HG03095 (cell line): ENCODE measurements around the gene LRRC46.

ENCODE experiments used
- ATAC-seq: cut with Tn5 transposase; IDR thresholded peaks from one replicate; pipeline ENCODE4 v1.9.1; 2021; ENCODE audit warnings: moderate library complexity; ENCODE audit not compliant: unreplicated experiment

LRRC46 gene

DNA sequence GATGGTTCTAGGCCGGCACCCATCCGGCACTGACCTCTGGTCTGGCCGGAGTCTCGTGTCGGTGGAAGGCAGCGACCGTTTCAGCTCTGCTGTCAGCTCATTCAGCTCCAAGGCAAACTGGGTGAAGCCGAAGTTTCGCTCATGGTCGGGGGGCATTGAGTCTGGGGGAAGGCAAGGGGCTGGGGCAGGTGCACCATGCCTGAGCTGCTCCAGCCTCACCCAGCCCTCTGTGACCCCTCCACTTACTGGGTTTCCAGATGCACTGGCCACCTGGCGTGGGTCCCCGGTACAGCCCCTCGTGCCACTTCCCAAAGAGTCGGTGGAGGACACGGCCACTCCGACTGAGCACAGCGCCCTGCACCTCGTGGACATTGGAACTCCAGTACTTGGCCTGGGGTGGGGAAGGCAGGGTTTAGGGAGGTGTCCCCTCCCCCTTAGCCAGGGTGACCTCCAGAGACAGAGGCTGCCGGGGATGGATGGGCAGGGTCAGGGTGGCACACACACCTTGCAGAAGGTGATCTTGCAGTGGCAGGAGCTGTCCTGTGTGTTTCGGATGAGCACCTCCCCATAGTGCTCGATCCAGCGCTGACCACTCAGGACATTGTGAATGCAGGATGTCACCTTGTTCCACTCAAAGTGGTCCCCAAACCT is 22.5 kb upstream of the LRRC46 start:
- ATAC-seq, result no peak

DNA sequence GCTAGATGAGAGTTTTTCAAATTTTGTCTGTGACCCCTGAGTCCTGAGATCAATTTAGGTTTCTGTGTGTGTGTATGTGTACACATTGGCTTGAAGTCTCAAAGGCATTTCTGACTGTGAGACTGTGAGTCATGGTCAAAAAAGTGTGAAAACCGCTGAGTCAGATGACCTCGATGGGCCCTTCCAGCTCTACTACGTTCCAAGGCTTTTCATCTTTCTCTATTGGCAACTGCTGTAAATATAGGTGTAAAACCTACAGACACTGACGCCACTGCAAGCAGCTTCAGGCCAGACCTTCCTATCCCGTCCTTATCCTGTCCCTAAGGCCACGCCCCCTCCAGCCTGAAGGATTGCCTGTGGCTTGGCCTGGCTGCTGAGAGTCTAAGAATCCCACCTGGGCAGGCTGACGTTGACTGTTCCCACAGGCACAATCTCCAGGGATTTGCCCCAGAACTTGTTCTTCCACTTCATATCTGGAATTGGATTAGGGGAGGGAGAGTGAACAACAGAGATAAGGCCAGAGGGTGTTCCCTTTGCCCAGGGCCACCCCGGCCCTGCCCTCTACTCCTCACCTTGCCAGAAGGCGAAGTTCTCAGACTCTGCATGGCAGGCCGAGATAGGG is 21.2 kb upstream of the LRRC46 start:
- no peak for ATAC-seq

GRCh38 chr17:47810901-47811635 is 20.4 kb upstream of the LRRC46 start:
- ATAC-seq, result no peak

DNA sequence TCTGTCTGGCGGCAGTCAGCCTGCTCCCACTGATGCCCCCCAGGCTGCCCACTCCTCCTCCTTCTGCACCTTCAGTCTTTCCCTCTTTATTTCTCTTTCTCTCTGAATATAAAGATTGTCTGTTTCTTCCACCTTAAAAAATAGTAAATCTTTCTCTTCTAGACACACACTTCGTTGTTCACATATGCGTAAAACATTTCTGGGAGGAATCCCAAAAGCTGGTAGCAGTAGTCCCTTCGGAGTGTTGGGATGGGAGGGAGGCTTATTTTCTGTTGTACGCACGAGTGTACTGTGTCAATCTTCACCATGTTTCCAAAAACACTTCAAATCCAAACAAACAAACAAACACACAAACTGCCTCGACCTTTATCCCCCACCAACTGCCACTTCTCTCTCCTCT is 19.8 kb upstream of the LRRC46 start:
- ATAC-seq, result no peak

DNA sequence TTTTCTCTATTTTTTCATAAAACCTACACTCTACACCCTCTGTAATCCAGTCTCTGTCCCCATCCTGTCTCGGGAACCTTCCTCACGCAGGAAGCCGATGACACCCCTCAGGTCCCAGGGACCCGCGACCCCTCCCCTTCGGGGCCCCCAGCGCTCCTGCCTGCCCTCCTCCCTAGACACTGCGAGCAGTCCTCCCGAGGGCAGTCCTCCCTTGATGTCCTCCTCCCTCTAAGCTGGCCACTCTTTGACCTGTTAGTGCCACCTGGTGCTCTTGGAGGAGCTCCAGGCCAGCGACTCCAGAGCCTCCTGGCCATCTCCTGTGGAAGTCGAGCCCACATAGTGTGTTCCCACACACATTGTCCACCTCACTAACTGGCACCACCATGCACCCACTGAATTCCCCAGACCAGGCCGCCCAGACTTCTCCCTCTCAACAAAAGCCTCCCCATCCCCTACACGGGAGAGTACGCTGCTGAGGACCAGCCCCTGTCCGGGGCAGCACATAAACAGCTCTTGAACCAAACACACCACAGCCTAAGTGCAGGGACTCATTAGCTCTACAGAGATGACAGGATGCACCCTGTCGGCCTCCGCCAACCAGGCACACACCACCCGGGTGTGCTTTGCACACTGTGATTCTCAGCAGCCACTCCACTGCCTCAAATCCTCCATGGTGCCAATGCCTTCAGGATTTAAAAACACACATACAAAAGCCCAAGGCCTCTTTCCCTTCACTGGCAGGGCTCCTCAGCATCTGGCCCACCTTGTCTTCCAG is 19.1 kb upstream of the LRRC46 start:
- no peak for ATAC-seq

DNA sequence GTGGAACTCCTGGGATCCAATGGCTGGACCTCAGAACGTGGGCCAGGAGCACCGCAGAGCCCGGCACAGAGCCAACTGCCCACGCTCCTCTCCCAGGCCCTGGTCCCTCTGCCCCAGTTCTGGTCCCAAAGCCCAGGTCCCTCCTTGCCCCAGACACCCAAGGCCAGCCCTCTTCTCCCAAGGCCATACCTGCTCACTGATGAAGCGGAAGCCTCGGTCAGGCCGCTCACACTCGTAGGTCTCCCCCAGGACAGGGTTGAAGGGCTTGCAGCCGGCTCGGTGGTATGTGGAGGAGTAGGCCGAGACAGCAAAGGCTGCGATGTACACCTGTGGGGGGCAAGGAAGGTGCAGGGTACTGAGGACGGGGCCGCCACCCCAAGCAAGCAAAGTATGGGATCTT is 18.4 kb upstream of the LRRC46 start:
- ATAC-seq, result no peak

GRCh38 chr17:47813512-47814031 is 17.9 kb upstream of the LRRC46 start:
- ATAC-seq, result no peak

GRCh38 chr17:47815106-47815918 is 16.2 kb upstream of the LRRC46 start:
- ATAC-seq, result no peak

- ATAC-seq, result no peak
Measured at GRCh38 chr17:47816111-47816735, 15.2 kb upstream of the LRRC46 start.

DNA sequence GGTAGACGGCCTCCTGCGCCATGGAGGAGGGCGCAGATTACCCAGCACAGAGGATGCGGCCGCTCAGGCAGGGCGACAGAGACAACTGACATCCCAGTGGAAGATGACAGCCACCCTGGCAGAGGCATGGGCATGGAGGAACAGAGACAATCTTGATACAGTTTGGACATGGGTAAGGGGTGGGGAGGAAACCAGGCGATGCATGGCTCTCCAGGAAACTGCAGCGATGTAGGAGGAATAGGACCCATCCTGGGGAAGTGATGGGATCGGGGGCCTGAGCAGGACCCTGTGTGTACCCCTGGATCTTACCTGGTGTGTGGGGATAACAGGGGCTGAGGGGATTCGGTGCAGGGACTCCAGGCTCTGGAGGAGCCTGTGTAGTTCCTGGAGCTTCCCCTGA is 14.5 kb upstream of the LRRC46 start:
- no peak for ATAC-seq

DNA sequence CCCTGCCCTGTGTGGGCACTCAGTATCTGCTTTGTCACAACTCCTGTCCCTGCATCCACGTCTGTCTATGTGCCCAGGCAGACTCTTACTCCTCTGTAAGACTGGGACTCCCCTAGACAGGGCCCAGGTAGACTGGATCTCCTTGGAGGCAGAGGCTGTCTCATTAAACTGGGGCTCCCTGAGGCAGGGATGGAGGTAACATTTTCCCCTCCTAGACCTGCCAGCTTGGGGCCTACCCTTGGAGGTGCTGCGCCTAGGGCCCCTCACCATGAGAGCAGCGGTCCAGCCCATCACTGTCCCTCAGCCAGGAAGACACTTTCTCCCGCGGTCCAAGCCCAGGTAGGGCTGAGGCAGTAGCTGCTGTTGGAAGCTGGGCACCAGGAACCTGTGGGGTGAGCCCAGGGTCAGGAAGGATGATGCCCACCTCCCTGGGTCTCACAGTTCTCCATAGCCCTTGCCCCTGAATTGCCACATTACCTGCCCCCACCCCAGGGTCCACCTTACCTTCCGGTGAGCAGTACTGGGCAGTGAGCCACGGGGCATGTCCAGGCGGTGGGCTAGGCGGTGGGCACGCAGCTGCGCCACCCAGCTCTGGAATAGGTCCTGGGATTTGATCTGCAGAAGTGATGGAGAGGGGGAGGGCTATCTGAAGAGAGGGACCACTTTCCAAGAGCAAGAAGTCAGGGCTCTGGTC is 13.3 kb upstream of the LRRC46 start:
- ATAC-seq, result no peak

- no peak for ATAC-seq
Measured at GRCh38 chr17:47819475-47819874, 12.0 kb upstream of the LRRC46 start.

- no peak for ATAC-seq
Measured at GRCh38 chr17:47820033-47820789, 11.3 kb upstream of the LRRC46 start.

- no peak for ATAC-seq
Measured at GRCh38 chr17:47821031-47821423, 10.4 kb upstream of the LRRC46 start.

DNA sequence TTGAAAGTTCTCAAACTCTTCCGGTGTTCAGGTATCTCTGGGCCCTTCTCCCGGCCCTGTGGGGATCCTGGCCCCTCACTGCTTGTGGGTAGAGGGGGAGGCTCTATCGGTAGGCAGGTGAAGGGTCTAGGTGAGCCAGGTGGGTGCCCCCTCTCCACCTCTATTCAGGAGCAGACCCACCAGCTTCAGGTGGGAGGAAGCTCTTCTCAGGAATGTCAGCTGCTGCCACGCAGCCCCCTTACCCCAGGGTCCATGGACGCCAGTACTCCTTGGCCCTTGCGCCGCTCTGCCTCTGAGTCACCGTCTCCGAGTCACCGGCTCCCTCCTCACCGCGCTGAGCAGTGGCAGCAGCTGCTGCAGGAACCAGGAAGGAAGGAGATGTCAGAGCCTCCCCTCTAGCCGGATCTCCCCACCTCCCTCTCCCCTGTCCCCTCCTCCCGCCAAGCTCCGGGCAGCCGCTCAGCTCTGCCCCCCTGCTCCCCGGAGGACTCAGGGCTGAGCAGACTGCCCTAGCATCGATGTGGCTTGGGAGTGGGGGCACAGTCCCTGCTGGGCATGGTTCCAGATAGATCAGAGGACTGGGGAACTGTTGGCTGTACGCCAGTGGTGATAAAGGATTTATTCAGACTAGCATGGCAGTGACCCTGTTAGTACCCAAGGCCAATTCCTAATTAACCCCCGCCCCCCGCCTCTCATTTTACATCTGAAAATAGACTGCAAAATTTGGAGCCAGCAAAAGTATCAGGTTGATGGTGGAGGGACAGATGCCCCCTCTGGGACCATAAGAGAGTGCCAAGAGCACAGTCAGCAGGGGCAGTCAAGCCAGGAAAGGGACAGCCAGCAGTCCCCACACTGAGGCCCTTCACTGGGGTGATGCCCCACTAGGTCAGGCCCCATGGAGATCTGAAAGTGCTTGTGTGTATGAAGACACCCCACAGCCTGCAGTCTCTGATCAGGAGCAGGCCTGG is 9.8 kb upstream of the LRRC46 start, which contains the start of gene OSBPL7:
Gene OSBPL7, minus strand, starts transcription at position 371 of the 968 bp plus-strand sequence. CDS start 1,516 bp downstream, outside the sequence.
- ATAC-seq, result peak; percentile 80

GRCh38 chr17:47822785-47823184 is 8.7 kb upstream of the LRRC46 start:
- ATAC-seq, result no peak

DNA sequence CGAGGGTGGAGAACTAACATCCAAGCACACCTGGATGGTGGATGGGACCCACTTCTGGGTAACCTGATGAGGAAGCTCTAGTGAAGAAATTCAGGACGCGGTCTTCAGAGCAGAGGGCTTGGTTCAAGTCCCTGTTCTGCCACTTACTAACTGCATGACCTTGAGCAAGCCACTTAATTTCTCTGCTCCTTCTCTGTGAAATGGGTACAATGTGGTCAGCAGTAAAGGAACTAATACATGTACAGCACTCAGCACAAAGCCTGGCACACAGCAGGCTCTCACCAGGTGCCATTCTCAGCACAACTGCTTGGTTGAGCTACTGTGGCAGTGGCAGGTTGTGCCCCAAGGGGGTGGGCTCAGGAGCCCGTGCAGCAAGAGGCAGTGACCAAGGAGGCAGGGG is 8.0 kb upstream of the LRRC46 start:
- ATAC-seq, result no peak
